Stomach (tissue), 4 donors: ENCODE results near the gene TPPP3.

Experiments
- EP300 ChIP-seq: sonication (generic); formaldehyde crosslinking; IDR thresholded peaks from one replicate; pipeline ENCODE4 v1.6.1; 2017; ENCODE audit warnings: antibody characterized with exemption
- POLR2A ChIP-seq, 4 donors: fragments of 450-650 bp; IDR thresholded peaks; one replicate each; pipeline ENCODE4 v1.6.1; 2016; ENCODE audit warnings: antibody characterized with exemption in 4 of 4, control low read depth in 2 of 4, mild to moderate bottlenecking in 1 of 4, moderate library complexity in 1 of 4
- POLR2AphosphoS5 ChIP-seq, 3 donors: sonication (generic); formaldehyde crosslinking; IDR thresholded peaks; one replicate each; pipeline ENCODE4 v1.6.1; 2016; ENCODE audit warnings: antibody characterized with exemption in 3 of 3
- TF ChIP-seq, protein P1 (sequence below), 7 experiments: fragments of 450-650 bp in 4 of 7; fragments of 200-600 bp in 3 of 7; sonication (generic) in 3 of 7; IDR thresholded peaks; one replicate each; pipeline ENCODE4 v1.5.1; 2016 to 2019; ENCODE audit warnings: antibody characterized with exemption in 7 of 7, control low read depth in 2 of 7, mild to moderate bottlenecking in 1 of 7

DNA sequence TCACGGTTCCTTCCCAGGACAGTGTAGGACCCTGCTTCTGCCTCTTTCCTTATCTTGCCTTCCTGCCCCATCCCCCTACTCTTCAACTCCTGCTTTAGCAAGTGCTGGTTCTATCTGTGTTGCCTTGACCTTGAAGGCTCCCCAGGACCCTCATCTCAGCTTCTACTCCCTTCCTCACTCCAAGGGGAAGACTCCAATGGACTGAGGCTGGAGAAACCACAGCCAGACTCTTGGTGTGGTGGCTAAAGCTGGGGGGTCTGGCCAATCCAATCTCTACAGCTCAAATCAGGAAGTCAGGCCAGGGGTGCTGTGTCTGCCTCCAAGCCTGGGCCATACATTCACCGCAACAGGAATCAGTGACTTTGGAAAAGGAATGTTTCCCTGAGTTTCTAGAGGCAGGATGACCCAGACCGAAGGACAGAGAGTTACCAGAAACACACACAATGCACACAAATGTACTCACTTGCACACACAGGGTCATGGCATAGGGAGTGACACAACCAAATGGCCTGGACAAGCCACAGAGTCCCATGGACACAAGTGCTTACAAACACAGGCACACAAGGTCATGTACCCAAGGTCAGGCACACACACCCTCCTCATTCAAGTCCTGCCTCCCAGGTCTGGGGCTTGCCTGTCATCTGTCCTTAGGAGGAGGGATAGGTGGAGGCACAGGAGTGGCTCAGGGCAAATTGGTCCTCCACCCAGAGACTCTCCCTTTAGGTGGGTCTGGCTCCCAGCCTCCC lies 35.9 kb upstream of the TPPP3 start:
- TF ChIP-seq, protein P1, sequence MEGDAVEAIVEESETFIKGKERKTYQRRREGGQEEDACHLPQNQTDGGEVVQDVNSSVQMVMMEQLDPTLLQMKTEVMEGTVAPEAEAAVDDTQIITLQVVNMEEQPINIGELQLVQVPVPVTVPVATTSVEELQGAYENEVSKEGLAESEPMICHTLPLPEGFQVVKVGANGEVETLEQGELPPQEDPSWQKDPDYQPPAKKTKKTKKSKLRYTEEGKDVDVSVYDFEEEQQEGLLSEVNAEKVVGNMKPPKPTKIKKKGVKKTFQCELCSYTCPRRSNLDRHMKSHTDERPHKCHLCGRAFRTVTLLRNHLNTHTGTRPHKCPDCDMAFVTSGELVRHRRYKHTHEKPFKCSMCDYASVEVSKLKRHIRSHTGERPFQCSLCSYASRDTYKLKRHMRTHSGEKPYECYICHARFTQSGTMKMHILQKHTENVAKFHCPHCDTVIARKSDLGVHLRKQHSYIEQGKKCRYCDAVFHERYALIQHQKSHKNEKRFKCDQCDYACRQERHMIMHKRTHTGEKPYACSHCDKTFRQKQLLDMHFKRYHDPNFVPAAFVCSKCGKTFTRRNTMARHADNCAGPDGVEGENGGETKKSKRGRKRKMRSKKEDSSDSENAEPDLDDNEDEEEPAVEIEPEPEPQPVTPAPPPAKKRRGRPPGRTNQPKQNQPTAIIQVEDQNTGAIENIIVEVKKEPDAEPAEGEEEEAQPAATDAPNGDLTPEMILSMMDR (IDR thresholded peaks at IDR 0.05), result no peak
- no peak for TF ChIP-seq EP300
- no peak for TF ChIP-seq POLR2A (IDR thresholded peaks at IDR 0.05)
- TF ChIP-seq POLR2AphosphoS5 (IDR thresholded peaks at IDR 0.05), result no peak
